GM13977 (cell line): ENCODE results near the gene DEFB132.
"Not testable (repeated sequence)": the region's sequence is repeated elsewhere in the genome, so short reads cannot be mapped to it uniquely, and the experiment has no call there.

Source experiments
- DNase-seq: peaks from one replicate; pipeline ENCODE4 v3.0.0; 2012; ENCODE audit warnings: low spot score
- in situ Hi-C: fragments of 300-500 bp; cut with MboI; formaldehyde crosslinking; loops from one replicate; pipeline ENCODE4 v1.12.0; 2022; ENCODE audit warnings: low sequenced_read_pairs, low pct_unique_long_range_greater_than_20kb, mixed read lengths, inconsistent platforms; ENCODE audit not compliant: unreplicated experiment
- TF ChIP-seq, protein P1 (sequence below): IDR thresholded peaks from 2 replicates; pipeline ENCODE4 v1.5.1; 2012; ENCODE audit warnings: mild to moderate bottlenecking, control low read depth; ENCODE audit not compliant: insufficient read depth; ENCODE audit errors: extremely low read depth, missing control alignments

Gene DEFB132

DNA sequence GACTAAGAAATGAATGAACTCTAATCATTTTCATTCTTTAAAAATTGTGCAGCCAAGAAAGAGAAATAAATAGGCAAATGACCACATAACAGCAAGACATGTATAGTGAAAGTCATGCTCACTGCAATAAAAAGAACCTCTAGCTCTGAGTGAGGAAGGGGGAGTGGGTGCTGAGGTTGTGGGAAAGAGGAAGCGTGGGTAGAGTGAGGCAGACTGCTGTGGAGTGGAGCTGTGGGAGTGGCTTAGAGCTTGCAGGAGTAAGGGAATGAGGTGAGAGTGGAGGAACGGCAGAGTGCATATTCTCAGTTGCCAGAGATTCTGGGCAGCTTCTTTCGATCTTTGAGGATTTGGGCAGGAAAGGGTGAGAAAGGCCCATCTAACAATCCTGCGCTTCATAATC is 20.0 kb upstream of the DEFB132 start:
- in situ Hi-C loops: no loop called here
- DNase-seq: no peak
- TF ChIP-seq, protein P1, sequence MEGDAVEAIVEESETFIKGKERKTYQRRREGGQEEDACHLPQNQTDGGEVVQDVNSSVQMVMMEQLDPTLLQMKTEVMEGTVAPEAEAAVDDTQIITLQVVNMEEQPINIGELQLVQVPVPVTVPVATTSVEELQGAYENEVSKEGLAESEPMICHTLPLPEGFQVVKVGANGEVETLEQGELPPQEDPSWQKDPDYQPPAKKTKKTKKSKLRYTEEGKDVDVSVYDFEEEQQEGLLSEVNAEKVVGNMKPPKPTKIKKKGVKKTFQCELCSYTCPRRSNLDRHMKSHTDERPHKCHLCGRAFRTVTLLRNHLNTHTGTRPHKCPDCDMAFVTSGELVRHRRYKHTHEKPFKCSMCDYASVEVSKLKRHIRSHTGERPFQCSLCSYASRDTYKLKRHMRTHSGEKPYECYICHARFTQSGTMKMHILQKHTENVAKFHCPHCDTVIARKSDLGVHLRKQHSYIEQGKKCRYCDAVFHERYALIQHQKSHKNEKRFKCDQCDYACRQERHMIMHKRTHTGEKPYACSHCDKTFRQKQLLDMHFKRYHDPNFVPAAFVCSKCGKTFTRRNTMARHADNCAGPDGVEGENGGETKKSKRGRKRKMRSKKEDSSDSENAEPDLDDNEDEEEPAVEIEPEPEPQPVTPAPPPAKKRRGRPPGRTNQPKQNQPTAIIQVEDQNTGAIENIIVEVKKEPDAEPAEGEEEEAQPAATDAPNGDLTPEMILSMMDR: no peak

DNA sequence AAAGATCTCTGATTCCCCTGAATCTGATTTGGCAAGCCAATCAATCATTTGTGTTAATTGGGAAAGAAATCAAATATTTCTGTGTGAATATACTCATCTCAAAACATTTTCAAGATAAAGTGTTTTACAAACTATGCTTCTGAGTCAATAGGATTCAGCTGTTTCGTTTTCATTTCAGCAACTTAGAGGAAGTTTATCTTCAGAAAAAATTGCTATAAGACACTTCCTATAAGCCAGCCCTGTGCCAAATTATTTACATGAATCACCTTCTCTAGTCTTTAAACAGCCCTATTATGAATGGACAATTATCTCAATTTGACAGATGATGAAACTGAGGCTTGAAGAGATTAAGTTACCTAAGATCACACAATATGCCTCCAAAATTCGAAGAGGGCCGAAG is 19.6 kb upstream of the DEFB132 start:
- no peak for DNase-seq
- in situ Hi-C loops: no loop called here
- TF ChIP-seq, protein P1: no peak

DNA sequence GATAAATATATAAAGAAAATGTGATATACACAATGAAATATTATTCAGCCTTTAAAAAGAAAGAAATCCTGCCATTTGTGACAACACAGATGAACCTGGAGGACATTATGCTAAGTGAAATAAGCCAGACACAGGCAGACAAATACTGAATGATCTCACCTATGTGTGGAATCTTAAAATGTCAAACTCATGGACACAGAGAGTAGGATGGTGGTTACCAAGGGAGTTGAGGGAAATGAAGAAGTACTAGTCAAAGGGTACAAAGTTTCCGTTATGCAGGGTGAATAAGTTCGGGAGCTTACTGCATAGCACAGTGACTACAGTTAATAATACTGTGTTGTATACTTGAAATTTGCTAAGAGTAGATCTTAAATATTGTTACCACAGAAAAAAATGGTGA is 14.6 kb upstream of the DEFB132 start:
- TF ChIP-seq, protein P1: no peak

DNA sequence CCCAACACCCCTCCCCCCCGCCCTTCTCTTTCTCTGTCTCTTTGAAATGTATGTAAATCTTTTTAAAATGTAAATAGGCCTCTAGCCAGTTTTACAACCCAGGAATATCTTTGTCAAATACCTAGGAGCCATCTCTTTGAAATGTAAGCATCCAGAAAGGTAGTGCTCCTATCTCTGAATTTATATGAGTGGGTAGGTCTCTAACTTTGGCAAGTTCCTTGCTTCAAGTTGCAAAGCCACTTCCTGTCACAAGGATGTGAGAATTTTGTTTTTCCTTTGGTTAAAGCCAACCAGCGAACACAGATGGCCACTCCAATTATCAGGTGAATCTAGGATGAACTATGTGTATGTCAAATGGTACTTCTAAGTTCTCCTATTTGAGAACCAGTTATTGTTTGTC is 6.2 kb upstream of the DEFB132 start:
- TF ChIP-seq, protein P1: no peak
- in situ Hi-C loops: no loop called here
- no peak for DNase-seq

More for the DNA sequence above, 14.6 kb upstream of the DEFB132 start:
- in situ Hi-C loops: no loop called here
- no peak for DNase-seq

DNA sequence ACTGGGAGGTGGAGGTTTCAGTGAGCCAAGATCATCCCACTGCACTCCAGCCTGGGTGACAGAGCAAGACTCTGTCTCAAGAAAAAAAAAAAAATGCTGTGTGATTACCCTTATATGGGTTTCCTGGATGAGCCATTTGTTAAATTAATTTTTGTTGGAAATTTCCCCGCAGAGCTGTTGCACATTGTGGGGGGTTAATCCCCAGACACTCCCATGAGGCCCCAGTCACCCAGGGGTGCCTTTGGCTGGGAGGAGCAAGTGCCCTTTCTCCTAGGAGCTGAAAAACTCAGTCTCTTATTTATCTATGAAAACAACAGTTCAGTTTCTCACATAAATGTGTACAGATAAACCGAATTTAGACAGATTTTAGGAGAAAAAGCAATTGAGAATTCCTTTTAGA is 4.7 kb upstream of the DEFB132 start:
- no peak for DNase-seq
- in situ Hi-C loops: no loop called here
- TF ChIP-seq, protein P1: no peak

DNA sequence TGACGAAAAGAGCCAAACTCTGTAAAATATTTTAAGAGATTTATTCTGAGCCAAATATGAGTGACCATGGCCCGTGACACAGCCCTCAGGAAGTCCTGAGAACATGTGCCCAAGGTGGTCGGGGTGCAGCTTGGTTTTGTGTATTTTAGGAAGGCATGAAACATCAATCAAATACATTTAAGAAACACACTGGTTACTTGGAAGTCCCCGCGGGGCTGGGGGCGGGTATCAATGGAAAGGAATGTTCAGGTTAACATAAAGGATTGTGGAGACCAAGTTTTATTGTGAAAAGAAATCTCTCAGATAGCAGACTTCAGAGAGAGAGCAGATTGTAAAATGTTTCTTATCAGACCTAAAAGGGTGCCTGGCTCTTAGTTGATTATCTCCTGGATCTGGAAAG is 4.1 kb upstream of the DEFB132 start:
- in situ Hi-C loops, DNase-seq: not testable (repeated sequence)

DNA sequence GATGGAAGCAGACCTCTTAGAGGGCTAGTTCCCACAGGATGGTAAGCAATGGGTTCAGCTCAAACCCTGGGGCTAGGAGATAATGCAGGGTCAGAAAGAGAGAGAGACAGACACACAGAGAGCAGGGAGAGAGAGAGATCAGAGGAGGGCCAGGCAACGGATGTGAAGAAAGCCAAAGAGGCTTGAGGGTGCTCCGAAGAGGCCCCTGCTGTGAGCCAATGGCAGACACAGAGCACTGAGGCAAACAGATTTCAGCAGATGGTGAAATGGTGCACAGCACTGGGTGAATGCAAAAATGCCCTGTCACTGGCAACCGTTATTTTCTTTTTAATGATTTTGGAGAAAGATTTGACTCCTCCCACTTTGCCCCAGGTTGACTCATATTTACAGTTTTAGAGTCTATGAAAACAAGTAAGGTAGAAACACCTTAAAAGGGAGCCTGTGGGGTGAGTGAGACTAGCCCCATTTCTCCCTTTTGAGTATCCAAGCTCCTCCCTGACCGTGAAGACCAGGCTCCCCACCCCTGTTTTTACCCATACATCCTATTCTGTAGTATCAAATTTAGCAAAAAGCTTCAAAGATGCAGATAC is 840 bp downstream of the DEFB132 start:
- TF ChIP-seq, protein P1: no peak
- in situ Hi-C loops: no loop called here
- DNase-seq: no peak
